GM12892 (cell line): ENCODE results near the gene RABGGTB.

ENCODE experiments used
- DNase-seq: peaks from one replicate; pipeline ENCODE4 v3.0.0; 2011; ENCODE audit not compliant: insufficient read length
- FAIRE-seq: peaks from 2 replicates; lab custom pipeline; 2011; peaks lifted over from hg19 to GRCh38; lab: Jason Lieb, UNC
- POLR2A ChIP-seq: IDR thresholded peaks from 2 replicates; pipeline ENCODE4 v1.6.1; 2011; ENCODE audit warnings: low read depth, low read length, control low read depth
- POLR2AphosphoS5 ChIP-seq: IDR thresholded peaks from 2 replicates; pipeline ENCODE4 v1.6.1; 2011; ENCODE audit warnings: low read depth, low read length, control low read depth
- TAF1 ChIP-seq: IDR thresholded peaks from 2 replicates; pipeline ENCODE4 v1.6.1; 2011; ENCODE audit warnings: low read depth, mild to moderate bottlenecking, control low read depth, low read length, borderline replicate concordance

RABGGTB gene

GRCh38 chr1:75785320-75785982, 605 bp upstream of the RABGGTB start:
- no peak for TF ChIP-seq TAF1
- no peak for TF ChIP-seq POLR2AphosphoS5
- TF ChIP-seq POLR2A = no peak

GRCh38 chr1:75786901-75787493, 941 bp downstream of the RABGGTB start:
- FAIRE-seq = no peak
- no peak for TF ChIP-seq POLR2AphosphoS5
- no peak for TF ChIP-seq TAF1
- TF ChIP-seq POLR2A = no peak

More at GRCh38 chr1:75785320-75785982, 605 bp upstream of the RABGGTB start:
- FAIRE-seq (no peak), DNase-seq (no peak)

GRCh38 chr1:75787524-75787923, 1.5 kb downstream of the RABGGTB start:
- DNase-seq (no peak), FAIRE-seq (no peak)
- TF ChIP-seq POLR2A (no peak), TAF1 (no peak), POLR2AphosphoS5 (no peak)

More at GRCh38 chr1:75786901-75787493, 941 bp downstream of the RABGGTB start:
- no peak for DNase-seq

- FAIRE-seq (no peak), DNase-seq (no peak)
- TF ChIP-seq POLR2A = no peak
- no peak for TF ChIP-seq POLR2AphosphoS5
- no peak for TF ChIP-seq TAF1
These were observed 3.9 kb downstream of the RABGGTB start for GRCh38 chr1:75789988-75790387.

- no peak for FAIRE-seq
- DNase-seq = no peak
- TF ChIP-seq TAF1 (no peak), POLR2A (no peak), POLR2AphosphoS5 (no peak)
These were observed 5.0 kb downstream of the RABGGTB start for GRCh38 chr1:75791022-75791421.

- DNase-seq (no peak), FAIRE-seq (no peak)
- TF ChIP-seq TAF1 (no peak), POLR2AphosphoS5 (no peak), POLR2A (no peak)
These were observed 6.0 kb downstream of the RABGGTB start for GRCh38 chr1:75792091-75792490.

- FAIRE-seq (no peak), DNase-seq (no peak)
- TF ChIP-seq POLR2AphosphoS5 (no peak), TAF1 (no peak), POLR2A (no peak)
These were observed 8.3 kb downstream of the RABGGTB start for GRCh38 chr1:75794382-75794781.

GRCh38 chr1:75795703-75796193, 9.7 kb downstream of the RABGGTB start:
- TF ChIP-seq TAF1 (no peak), POLR2AphosphoS5 (peak; percentile 82), POLR2A (no peak; the same call in 1 of the 2 replicates)
- no peak for DNase-seq
- FAIRE-seq = no peak

- FAIRE-seq (no peak), DNase-seq (no peak)
These were observed 10.6 kb downstream of the RABGGTB start, which contains the start of gene MSH4 for GRCh38 chr1:75796376-75797272. Gene MSH4 (plus strand): TSS chr1:75796882. CDS start chr1:75796986, 104 bp downstream.

GRCh38 chr1:75797273-75797588, 11.2 kb downstream of the RABGGTB start:
- FAIRE-seq (no peak), DNase-seq (no peak)
- no peak for TF ChIP-seq TAF1
- no peak; the same call in 1 of the 2 replicates for TF ChIP-seq POLR2AphosphoS5
- TF ChIP-seq POLR2A = no peak

More at GRCh38 chr1:75796376-75797272, 10.6 kb downstream of the RABGGTB start, which contains the start of gene MSH4:
- TF ChIP-seq POLR2AphosphoS5 = peak; percentile 90
- TF ChIP-seq TAF1 = no peak
- TF ChIP-seq POLR2A = peak; percentile 80
